ENCODE data around the gene MYO5A. TPM values are rescaled to one million over a fixed set of nuclear protein-coding genes. Genes with fewer than 3 reads are reported as not detected.
A peak's percentile ranks its signal among the peaks of the same experiment; 100 is the strongest.
"Not testable (repeated sequence)": the region's sequence is repeated elsewhere in the genome, so short reads cannot be mapped to it uniquely, and the experiment has no call there.

The MYO5A gene
- total RNA-seq, 4 donors from 2014 or later: 10.9 to 151 (median 17.0) TPM

- Histone ChIP-seq H3K27me3 (no peaks in the 10 kb centered on the region), H3K4me1 (peaks cover 0 to 10% (median 0%) of the 10 kb centered on the region in 4 donors), H3K27ac (peak overlapping the region in 1 of 4 donors; percentile 9), H3K9me3 (no peaks in the 10 kb centered on the region), H3K36me3 (no peaks in the 10 kb centered on the region), H3K4me3 (no peak overlapping the region)
- DNase-seq: no peak
- intact Hi-C loops (cut with DNase I; ENCODE audit: low total_unique reads) (no loop called here), in situ Hi-C loops (cut with MboI; ENCODE audit: low pct_ligation_motif_present in 1 of 4, low pct_unique_long_range_greater_than_20kb in 1 of 4, low sequenced_read_pairs in 3 of 4) (no loop called here)
- no peak for TF ChIP-seq EP300 (IDR thresholded peaks at IDR 0.05; ENCODE audit: low read depth)
- TF ChIP-seq, protein P1, sequence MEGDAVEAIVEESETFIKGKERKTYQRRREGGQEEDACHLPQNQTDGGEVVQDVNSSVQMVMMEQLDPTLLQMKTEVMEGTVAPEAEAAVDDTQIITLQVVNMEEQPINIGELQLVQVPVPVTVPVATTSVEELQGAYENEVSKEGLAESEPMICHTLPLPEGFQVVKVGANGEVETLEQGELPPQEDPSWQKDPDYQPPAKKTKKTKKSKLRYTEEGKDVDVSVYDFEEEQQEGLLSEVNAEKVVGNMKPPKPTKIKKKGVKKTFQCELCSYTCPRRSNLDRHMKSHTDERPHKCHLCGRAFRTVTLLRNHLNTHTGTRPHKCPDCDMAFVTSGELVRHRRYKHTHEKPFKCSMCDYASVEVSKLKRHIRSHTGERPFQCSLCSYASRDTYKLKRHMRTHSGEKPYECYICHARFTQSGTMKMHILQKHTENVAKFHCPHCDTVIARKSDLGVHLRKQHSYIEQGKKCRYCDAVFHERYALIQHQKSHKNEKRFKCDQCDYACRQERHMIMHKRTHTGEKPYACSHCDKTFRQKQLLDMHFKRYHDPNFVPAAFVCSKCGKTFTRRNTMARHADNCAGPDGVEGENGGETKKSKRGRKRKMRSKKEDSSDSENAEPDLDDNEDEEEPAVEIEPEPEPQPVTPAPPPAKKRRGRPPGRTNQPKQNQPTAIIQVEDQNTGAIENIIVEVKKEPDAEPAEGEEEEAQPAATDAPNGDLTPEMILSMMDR (IDR thresholded peaks at IDR 0.05): no peak
- TF ChIP-seq POLR2AphosphoS5 (IDR thresholded peaks at IDR 0.05): no peak
- TF ChIP-seq POLR2A (IDR thresholded peaks at IDR 0.05): no peak
- WGBS, 2 donors (ENCODE audit: low coverage in 1 of 2): 90 to 93% methylated on average over 2 of the region's 2 CpGs
Observed at GRCh38 chr15:52441841-52442240, 86.8 kb downstream of the MYO5A start.

DNA sequence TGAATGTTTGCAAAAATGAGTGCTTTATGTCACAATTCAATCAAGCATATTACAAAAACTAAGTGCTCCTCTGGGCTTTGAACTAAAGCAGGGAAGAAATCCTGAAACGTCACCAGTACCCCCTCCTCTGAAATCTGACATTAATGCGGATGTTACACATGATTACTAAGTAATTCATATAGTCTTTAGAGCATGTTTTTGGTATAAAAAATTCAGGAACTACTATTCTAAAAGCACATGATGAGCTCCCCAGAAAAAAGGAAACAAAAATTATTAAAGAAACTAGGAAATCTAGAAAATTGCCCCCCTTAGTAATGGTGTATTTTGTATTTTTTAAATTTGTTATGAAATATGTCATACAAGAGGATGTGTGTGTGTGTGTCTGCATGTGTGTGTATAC is 87.7 kb downstream of the MYO5A start:
- no peaks in the 10 kb centered on the region for H3K27me3 ChIP-seq
- H3K36me3 ChIP-seq: no peaks in the 10 kb centered on the region
- intact Hi-C loops (cut with DNase I; ENCODE audit: low total_unique reads) (no loop called here), in situ Hi-C loops (cut with MboI; ENCODE audit: low pct_ligation_motif_present in 1 of 4, low pct_unique_long_range_greater_than_20kb in 1 of 4, low sequenced_read_pairs in 3 of 4) (no loop called here)
- H3K27ac ChIP-seq: peak overlapping the region in 1 of 4 donors; percentile 18
- H3K4me3 ChIP-seq: no peak overlapping the region
- no peaks in the 10 kb centered on the region for H3K9me3 ChIP-seq
- H3K4me1 ChIP-seq: peaks cover 0 to 7% (median 0%) of the 10 kb centered on the region in 4 donors
- TF ChIP-seq POLR2A (IDR thresholded peaks at IDR 0.05): no peak
- TF ChIP-seq POLR2AphosphoS5 (IDR thresholded peaks at IDR 0.05): no peak
- no peak for TF ChIP-seq EP300 (IDR thresholded peaks at IDR 0.05; ENCODE audit: low read depth)
- TF ChIP-seq, protein P1 (IDR thresholded peaks at IDR 0.05): no peak
- 66 to 67% methylated on average over 2 of the region's 2 CpGs for WGBS, 2 donors (ENCODE audit: low coverage in 1 of 2)
- no peak for DNase-seq

DNA sequence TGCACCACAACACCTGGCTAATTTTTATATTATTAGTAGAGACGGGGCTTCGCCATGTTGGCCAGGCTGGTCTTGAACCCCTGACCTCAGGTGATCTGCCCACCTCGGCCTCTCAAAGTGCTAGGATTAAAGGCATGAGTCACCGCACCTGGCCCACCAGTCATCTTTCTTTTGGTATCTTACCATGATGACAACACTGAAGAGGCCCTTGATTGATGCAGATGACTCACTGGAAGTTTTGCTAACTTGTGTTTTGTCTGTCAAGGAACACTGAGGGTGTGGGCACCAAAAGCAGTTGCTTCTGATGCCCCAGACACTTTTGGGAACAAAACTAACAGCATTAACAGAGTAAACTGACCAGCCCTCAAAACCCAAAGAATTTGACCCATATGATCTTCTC is 88.3 kb downstream of the MYO5A start:
- Histone ChIP-seq H3K4me1 (peaks cover 0 to 7% (median 0%) of the 10 kb centered on the region in 4 donors), H3K36me3 (no peaks in the 10 kb centered on the region), H3K27me3 (no peaks in the 10 kb centered on the region), H3K4me3 (no peak overlapping the region), H3K9me3 (no peaks in the 10 kb centered on the region), H3K27ac (peak overlapping the region in 1 of 4 donors; percentile 18)
- TF ChIP-seq POLR2A (IDR thresholded peaks at IDR 0.05): no peak
- TF ChIP-seq, protein P1 (IDR thresholded peaks at IDR 0.05): no peak
- no peak for TF ChIP-seq EP300 (IDR thresholded peaks at IDR 0.05; ENCODE audit: low read depth)
- no peak for TF ChIP-seq POLR2AphosphoS5 (IDR thresholded peaks at IDR 0.05)
- 64 to 100% methylated on average over 3 to 4 of the region's 4 CpGs for whole genome bisulfite sequencing, 2 donors (ENCODE audit: low coverage in 1 of 2)
- intact Hi-C loops (cut with DNase I; ENCODE audit: low total_unique reads) (no loop called here), in situ Hi-C loops (cut with MboI; ENCODE audit: low pct_ligation_motif_present in 1 of 4, low pct_unique_long_range_greater_than_20kb in 1 of 4, low sequenced_read_pairs in 3 of 4) (no loop called here)
- DNase-seq: no peak

DNA sequence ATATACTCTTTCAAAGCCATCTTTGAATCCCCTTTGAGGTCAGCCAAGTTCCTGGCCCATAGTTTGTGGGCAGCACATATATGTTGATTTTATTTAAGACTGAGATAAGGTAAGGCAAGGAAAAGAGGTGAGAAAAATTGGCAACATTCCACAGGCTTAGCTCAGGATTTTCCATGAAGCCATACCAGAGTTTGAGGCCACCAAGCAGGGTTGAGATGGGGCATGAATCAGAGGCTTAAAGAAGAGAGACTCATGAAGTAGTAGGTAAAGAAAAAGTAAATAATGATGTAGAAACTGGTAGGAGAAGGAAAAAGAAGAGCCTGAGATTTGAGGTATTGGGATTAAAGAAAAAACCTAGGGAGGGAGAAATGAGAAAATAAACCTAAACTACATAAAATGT is 89.2 kb downstream of the MYO5A start:
- no peak for DNase-seq
- no peaks in the 10 kb centered on the region for H3K27me3 ChIP-seq
- in situ Hi-C loops (cut with MboI; ENCODE audit: low pct_ligation_motif_present in 1 of 4, low pct_unique_long_range_greater_than_20kb in 1 of 4, low sequenced_read_pairs in 3 of 4): no loop called here

DNA sequence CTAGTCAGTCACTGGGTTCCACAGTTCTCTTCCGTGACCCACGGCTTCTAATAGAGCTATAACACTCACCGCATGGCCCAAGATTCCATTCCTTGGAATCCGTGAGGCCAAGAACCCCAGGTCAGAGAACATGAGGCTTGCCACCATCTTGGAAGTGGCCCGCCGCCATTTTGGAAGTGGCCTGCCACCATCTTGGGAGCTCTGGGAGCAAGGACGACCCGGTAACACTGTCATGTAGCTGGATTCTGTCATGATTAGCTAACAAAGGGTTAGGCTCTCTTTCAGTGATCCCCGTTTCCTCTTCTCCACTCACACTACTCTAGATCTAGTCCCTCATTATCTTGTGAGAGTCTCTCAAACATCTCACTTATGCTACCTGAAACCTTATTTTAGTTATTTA is 89.6 kb downstream of the MYO5A start:
- 97 to 100% methylated on average over 3 to 9 of the region's 9 CpGs for WGBS, 2 donors (ENCODE audit: low coverage in 1 of 2)

More for the DNA sequence above, 89.2 kb downstream of the MYO5A start:
- H3K27ac ChIP-seq: no peak overlapping the region
- no peak overlapping the region for H3K4me3 ChIP-seq
- intact Hi-C loops (cut with DNase I; ENCODE audit: low total_unique reads): no loop called here
- H3K9me3 ChIP-seq: no peaks in the 10 kb centered on the region
- H3K4me1 ChIP-seq: peaks cover 0 to 7% (median 0%) of the 10 kb centered on the region in 4 donors
- TF ChIP-seq, protein P1 (IDR thresholded peaks at IDR 0.05): no peak
- TF ChIP-seq POLR2AphosphoS5 (IDR thresholded peaks at IDR 0.05): no peak
- no peak for TF ChIP-seq EP300 (IDR thresholded peaks at IDR 0.05; ENCODE audit: low read depth)
- no peak for TF ChIP-seq POLR2A (IDR thresholded peaks at IDR 0.05)
- H3K36me3 ChIP-seq: no peaks in the 10 kb centered on the region

More for the DNA sequence above, 89.6 kb downstream of the MYO5A start:
- intact Hi-C loops (cut with DNase I; ENCODE audit: low total_unique reads); H3K9me3 ChIP-seq; H3K27me3 ChIP-seq; in situ Hi-C loops (cut with MboI; ENCODE audit: low pct_ligation_motif_present in 1 of 4, low pct_unique_long_range_greater_than_20kb in 1 of 4, low sequenced_read_pairs in 3 of 4); H3K36me3 ChIP-seq; H3K4me1 ChIP-seq; H3K4me3 ChIP-seq; H3K27ac ChIP-seq; DNase-seq: not testable (repeated sequence)

Data from transverse colon (tissue), 4 donors.